ENCODE results near the gene FRMPD2. TPM values are rescaled to one million over a fixed set of nuclear protein-coding genes. Genes with fewer than 3 reads are reported as not detected.

FRMPD2 gene
- total RNA-seq, 1 experiment from 2014 or later, result 0.44 TPM

- Histone ChIP-seq H2AFZ (ENCODE audit: low read length) (no peak overlapping the region), H3K56ac (ENCODE audit: insufficient read length, low read depth, low read length) (no peak overlapping the region), H3K79me1 (ENCODE audit: insufficient read depth, low read depth, low read length, poor library complexity, severe bottlenecking) (no peaks in the 10 kb centered on the region), H3K23me2 (ENCODE audit: insufficient read length, low read depth, low read length, poor library complexity, severe bottlenecking) (no peaks in the 10 kb centered on the region), H4K8ac (replicated peaks; ENCODE audit: insufficient read length, low read depth, low read length) (no peak overlapping the region), H3K4me2 (ENCODE audit: insufficient read depth, insufficient read length, low read length) (no peak overlapping the region), H4K20me1 (ENCODE audit: control insufficient read depth, insufficient read depth, insufficient read length) (no peaks in the 10 kb centered on the region), H3K9ac (ENCODE audit: extremely low read depth, insufficient read length, low read length) (no peak overlapping the region), H2BK20ac (ENCODE audit: low read depth, low read length, poor library complexity, severe bottlenecking) (no peak overlapping the region), H2AK5ac (ENCODE audit: insufficient read length, low read length) (no peak overlapping the region), H3T11ph (ENCODE audit: low read length) (no peak overlapping the region), H4K91ac (ENCODE audit: insufficient read length, low read depth, low read length) (no peak overlapping the region), H3K18ac (ENCODE audit: insufficient read length, low read depth, low read length) (no peak overlapping the region), H3K9me3 (ENCODE audit: control insufficient read depth, low read depth, low read length) (no peaks in the 10 kb centered on the region), H3K27ac (ENCODE audit: insufficient read length, low read depth, low read length) (no peak overlapping the region), H3K4me1 (ENCODE audit: insufficient read depth, low read length) (no peaks in the 10 kb centered on the region; the same call in 1 of the 2 replicates), H3K23ac (ENCODE audit: insufficient read length, low read depth, low read length) (no peak overlapping the region), H2BK120ac (ENCODE audit: low read depth, low read length, poor library complexity, severe bottlenecking) (no peak overlapping the region), H4K5ac (ENCODE audit: insufficient read length, low read depth, low read length) (no peak overlapping the region), H2BK5ac (ENCODE audit: insufficient read length, low read length) (no peak overlapping the region), H3K4ac (ENCODE audit: low read depth, low read length) (no peak overlapping the region), H2BK12ac (ENCODE audit: insufficient read length, low read depth, low read length) (no peak overlapping the region), H3K79me2 (ENCODE audit: insufficient read depth, low read length) (no peaks in the 10 kb centered on the region), H3K14ac (ENCODE audit: insufficient read depth, low read length) (no peak overlapping the region), H2BK15ac (ENCODE audit: low read depth, low read length) (no peak overlapping the region), H3K27me3 (ENCODE audit: insufficient read depth, low read length) (no peaks in the 10 kb centered on the region)
- no peak for TF ChIP-seq CTCF (conservative IDR thresholded peaks at IDR 0.05)
- H3K27ac Mint-ChIP-seq, result no peak overlapping the region
- WGBS (ENCODE audit: extremely low coverage, insufficient read length, low lambda C conversion rate), result no CpG with 5 or more reads among the region's 5 CpGs
- peaks cover 19 to 22% of the 10 kb centered on the region in 2 experiments for H3K4me1 Mint-ChIP-seq
- no peaks in the 10 kb centered on the region; a peak in 1 of 7 replicates for H3K36me3 Mint-ChIP-seq (ENCODE audit: insufficient read depth in 1 of 3, low read depth in 3 of 3)
- no peak for DNase-seq
- 0 out of 2 replicates have a peak, but pooled peaks cover 2% of the 10 kb centered on the region for H3K27me3 Mint-ChIP-seq (ENCODE audit: low read depth)
- H3K9me3 Mint-ChIP-seq, result no peaks in the 10 kb centered on the region
- H3K4me3 Mint-ChIP-seq, result no peak overlapping the region
These were observed 3.3 kb downstream of the FRMPD2 start for GRCh38 chr10:48271047-48271730.

All from H9 (cell line).